GM10847 (cell line): ENCODE data around the gene EID3.

Experiments
- POLR2A ChIP-seq: IDR thresholded peaks from 2 replicates; pipeline ENCODE4 v1.6.1; 2011; ENCODE audit not compliant: insufficient read length; ENCODE audit errors: extremely low read depth

The EID3 gene

GRCh38 chr12:104303538-104304151 is at the start of gene EID3:
TSS of gene EID3 (plus strand) at chr12:104303739. CDS start at chr12:104303935, 196 bp downstream.
- no peak for TF ChIP-seq POLR2A

- no peak for TF ChIP-seq POLR2A
These were observed 45.5 kb upstream of the EID3 start for GRCh38 chr12:104257913-104258472.

- no peak for TF ChIP-seq POLR2A
These were observed 45.0 kb upstream of the EID3 start for GRCh38 chr12:104258476-104259067.

DNA sequence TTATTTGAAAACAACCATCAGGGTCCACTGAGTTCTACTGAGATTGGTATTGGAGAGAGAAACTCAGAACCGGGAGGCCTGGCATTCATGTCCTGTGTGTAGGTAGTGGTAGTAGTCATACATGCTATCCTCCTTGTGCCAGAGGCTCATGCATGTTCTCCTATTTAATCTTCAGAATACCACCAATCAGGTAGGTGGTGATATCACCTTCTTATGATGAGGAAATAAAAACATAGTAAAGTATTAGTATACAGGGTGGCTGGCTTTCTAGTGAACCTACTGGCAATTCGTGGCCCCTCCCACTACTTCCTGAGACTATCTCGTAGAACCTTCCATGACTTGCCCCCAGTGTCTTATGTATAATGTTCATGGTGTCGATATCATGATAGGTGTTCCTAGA is 40.5 kb upstream of the EID3 start:
- no peak for TF ChIP-seq POLR2A

GRCh38 chr12:104263580-104264358 is 39.8 kb upstream of the EID3 start:
- TF ChIP-seq POLR2A, result no peak

GRCh38 chr12:104272938-104273337 is 30.6 kb upstream of the EID3 start:
- no peak for TF ChIP-seq POLR2A

DNA sequence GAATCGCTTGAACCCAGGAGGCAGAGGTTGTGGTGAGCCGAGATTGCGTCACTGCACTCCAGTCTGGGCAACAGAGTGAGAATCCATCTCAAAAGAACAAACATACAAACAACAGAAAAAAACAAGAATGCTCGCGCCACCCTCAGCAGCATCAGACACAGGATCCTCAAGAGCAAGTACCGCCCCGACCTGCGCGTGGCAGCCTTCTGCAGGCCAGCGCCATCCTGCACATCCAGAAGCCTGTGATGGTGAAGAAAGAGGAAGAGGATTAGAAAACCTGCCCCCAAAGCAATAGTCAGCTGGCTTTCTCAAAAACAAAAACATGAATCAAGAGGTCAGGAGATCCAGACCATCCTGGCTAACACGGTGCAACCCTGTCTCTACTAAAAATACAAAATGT is 30.0 kb upstream of the EID3 start:
- no peak for TF ChIP-seq POLR2A

DNA sequence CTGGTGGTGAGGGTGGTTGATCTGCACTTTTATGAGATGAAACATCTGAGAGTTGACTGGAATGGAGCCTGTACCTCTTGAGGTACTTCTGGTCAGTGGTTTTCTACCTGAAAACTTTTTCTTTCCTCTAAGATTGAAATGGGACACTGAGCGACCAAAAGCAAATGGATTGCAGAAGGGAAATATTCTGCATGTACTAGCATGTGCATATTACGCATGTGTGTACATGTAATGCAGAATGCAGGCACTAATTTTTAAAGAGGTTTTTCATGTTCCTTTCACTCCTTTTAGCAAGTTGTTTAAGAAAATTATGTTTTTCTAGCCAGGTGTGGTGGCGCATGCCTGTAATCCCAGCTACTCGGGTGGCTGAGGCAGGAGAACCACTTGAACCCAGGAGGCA is 28.7 kb upstream of the EID3 start:
- no peak for TF ChIP-seq POLR2A

GRCh38 chr12:104275689-104276088 is 27.9 kb upstream of the EID3 start:
- no peak for TF ChIP-seq POLR2A

GRCh38 chr12:104276273-104277131 is 27.0 kb upstream of the EID3 start:
- TF ChIP-seq POLR2A, result no peak

- no peak for TF ChIP-seq POLR2A
These were observed 24.4 kb upstream of the EID3 start for GRCh38 chr12:104279164-104279563.

- no peak for TF ChIP-seq POLR2A
These were observed 23.4 kb upstream of the EID3 start for GRCh38 chr12:104280111-104280510.

DNA sequence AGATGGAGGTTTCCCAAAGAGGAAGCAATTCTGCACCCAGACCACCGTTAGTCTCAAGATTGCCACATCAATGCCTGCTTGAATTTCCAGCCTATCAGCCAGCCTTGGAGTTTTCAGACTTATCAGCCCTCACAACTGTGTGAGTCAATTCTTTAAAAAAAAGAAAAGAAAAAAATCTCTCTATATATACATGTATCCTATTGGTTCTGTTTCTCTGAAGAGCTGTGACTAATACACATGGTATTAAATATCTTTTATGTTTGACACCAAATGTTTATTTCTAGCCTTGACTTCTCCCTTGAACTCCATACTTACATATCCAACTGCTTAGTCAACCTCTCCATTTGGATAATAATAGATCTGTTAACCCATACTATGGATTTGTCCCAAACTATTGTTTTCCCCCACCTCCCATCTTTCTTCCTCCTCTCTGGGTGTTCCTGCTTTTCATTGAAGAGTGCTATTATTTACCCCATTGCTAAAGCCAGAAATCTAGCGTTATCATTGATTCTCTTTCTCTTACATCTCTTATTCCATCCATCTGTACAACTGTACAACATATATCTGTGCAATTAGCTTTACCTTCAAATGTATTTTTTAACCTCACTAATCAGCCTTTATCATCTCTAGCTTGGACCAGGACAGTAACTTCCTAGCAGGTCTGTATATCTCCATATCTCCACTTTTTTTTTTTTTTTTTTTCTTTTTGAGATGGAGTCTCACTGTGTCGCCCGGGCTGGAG is 22.7 kb upstream of the EID3 start:
- TF ChIP-seq POLR2A, result no peak

GRCh38 chr12:104281636-104282035 is 21.9 kb upstream of the EID3 start:
- TF ChIP-seq POLR2A, result no peak
